Activated T-cell treated with anti-CD3 and anti-CD28 coated beads, Interleukin-2, amount 50 U/mL, for 48 hours (primary cell): ENCODE measurements around the gene MEIS3.
A peak's percentile ranks its signal among the peaks of the same experiment; 100 is the strongest.

Experiments
- DNase-seq, 2 experiments: peaks; one replicate each; pipeline ENCODE4 v3.0.0-alpha.2; 2020

Gene MEIS3

GRCh38 chr19:47435196-47435595 lies 15.9 kb upstream of the MEIS3 start:
- no peak for DNase-seq

- DNase-seq, result no peak
Observed at GRCh38 chr19:47434088-47434487, 14.8 kb upstream of the MEIS3 start.

DNA sequence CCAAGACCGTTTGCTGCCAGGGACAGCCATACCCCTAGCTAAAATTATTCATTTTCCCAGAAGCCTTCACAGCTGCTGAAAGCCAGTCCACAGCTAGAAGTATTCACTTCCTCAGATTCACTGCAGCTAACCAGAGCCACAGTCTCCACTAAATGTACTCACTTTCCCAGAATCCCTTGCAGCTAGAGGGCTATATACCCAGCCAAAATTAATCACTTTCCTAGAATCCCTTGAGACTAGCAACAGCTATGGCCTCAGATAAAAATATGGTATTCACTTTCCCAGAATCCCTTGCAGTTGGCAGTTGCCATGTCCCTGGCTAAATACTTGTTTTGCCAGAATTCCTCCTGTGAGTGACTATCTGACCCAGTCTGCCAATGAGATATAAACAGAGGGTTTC lies 13.8 kb upstream of the MEIS3 start:
- DNase-seq, result no peak

DNA sequence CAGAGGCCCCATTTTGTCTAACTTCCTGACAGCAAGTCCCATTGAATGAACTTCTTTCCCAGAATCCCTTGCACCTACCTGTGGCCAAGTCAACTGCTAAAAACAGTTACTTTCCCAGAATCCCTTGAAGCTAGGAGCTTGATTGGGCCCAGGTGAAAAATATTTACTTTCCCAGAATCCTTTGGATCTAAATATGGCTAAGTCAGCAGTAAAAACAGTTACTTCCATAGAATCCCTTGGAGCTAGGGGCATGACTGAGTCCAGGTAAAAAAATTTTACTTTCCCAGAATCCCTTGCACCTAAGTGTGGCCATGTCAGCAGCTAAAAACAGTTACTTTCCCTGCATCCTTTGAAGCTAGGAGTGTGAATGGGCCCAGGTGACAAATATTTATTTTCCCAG lies 13.2 kb upstream of the MEIS3 start:
- DNase-seq, result no peak

GRCh38 chr19:47432091-47432490 lies 12.8 kb upstream of the MEIS3 start:
- DNase-seq, result no peak

- peak in 1 of 2 experiments; percentile 59 for DNase-seq
Observed at GRCh38 chr19:47430041-47430802, 10.9 kb upstream of the MEIS3 start.

GRCh38 chr19:47429140-47429793 lies 9.9 kb upstream of the MEIS3 start:
- DNase-seq, result no peak

- DNase-seq, result peak; percentile 86 to 91
Observed at GRCh38 chr19:47428177-47428894, 9.0 kb upstream of the MEIS3 start.

- DNase-seq, result peak; percentile 81 to 85
Observed at GRCh38 chr19:47427241-47428176, 8.2 kb upstream of the MEIS3 start.

DNA sequence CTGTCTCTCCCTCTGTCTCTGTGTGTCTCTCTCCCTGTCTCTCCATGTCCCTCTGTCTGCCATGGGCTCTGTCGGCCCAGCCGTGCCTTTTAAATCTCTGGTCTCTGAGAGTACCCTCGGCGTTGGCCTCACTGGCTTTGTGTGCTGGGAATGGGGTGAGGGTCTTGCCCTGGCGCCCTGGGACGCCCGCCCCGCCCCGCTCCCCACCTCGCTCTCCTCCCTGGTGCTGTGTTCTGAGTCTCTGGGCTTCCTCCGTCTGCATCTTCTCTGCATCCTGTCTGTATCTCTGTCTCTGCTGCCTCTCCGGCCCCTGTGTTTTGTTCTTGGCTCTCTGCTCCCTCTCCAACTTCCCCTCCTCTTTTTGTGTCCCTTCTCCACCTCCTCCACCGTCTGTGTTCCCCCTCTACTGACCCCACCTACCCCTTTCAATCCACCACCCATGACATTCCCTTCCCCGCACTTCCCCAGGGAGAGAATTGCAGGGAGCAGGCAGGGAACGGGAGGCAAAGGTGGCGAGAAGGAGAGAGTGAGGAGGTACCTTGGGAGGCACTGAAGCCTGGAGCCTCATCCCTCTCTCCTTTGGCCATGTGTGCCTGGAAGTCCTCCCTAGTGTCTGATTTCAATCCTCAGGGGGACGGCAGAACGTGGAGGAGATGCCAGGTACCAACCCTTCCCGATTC lies 4.0 kb upstream of the MEIS3 start:
- no peak for DNase-seq

DNA sequence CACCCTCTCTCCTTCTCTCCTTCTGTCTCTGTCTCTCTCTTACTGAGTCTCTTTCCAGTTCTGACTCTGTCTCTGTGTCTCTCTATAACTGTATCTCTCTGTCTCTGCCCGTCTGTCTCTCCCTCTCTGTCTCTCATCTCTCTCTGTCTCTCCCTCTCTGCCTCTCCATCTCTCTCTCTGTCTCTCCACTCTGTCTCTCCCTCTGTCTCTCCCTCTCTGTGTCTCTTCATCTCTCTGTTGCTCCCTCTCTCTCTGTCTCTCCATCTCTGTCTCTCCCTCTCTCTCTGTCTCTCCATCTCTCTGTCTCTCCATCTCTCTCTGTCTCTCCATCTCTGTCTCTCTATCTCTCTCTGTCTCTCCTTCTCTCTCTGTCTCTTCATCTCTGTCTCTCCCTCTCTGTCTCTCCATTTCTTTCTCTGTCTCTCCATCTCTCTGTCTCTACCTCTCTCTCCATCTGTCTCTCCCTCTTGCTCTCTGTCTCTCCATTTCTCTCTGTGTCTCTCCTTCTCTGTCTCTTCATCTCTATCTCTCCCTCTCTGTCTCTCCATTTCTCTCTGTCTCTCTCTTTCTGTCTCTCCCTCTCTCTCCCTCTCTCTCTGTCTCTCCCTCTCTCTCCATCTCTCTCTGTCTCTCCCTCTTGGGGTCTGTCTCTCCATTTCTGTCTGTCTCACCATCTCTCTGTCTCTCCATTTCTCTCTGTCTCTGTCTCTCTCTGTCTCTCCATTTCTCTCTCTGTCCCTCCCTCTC lies 3.3 kb upstream of the MEIS3 start:
- DNase-seq, result no peak

DNA sequence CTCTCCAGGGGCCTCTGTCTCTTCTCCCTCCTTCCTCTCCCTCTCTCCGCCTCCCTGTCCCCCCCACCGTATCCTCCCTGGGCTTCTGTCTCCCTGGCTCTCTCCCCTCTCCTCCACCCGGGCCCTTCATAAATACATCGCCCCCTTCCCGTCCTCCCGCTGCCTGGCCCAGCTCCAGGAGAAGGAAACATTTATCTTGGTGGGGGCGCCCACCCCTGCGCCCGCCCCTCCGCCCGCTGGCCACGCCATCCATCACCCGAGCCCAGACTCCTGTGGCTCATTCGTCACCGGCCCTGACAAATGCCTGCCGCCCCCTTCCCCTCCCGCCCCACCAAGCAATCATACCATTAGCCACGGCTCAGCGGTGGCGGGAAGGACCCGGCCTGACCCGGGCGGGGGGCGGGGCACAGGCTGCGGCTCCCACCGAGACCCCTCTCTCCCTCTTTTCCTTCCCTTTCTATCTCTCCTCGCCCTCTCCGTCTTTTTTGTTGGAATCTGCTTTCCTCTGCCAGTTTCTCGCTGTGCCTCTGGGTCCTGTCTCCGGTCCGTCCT lies 2.6 kb upstream of the MEIS3 start:
- no peak for DNase-seq

DNA sequence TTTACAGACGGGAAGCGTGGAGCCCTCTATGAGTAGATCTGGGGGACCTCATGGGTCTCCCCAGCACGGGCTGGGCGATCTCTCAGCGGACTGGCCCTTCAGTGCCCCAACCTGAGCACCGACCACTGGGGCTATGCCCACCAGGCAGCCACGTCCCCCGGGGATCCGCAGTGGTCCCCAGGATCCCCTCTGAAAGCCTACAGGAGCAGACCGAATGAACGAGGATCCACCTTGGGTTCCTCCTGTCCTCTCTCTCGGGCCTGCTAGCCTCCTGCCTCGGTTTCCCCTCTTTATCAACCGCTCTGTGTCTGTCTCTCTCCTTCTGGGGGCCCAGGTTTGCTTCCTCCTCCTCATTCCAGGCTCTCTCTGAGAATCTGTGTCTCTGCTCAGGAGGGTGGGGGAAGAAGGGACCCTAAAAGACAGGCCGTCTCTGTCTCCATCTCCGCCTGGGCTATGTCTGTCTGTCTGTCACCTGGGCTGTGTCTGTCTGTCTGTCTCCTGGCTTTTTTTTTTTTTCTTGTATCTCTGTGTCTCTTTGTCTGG lies 2.0 kb upstream of the MEIS3 start:
- no peak for DNase-seq

GRCh38 chr19:47419789-47420188 lies 462 bp upstream of the MEIS3 start:
- DNase-seq, result no peak

- DNase-seq, result no peak
Observed at GRCh38 chr19:47418692-47419029, 666 bp downstream of the MEIS3 start.

- no peak for DNase-seq
Observed at GRCh38 chr19:47417746-47418691, 1.3 kb downstream of the MEIS3 start.

DNA sequence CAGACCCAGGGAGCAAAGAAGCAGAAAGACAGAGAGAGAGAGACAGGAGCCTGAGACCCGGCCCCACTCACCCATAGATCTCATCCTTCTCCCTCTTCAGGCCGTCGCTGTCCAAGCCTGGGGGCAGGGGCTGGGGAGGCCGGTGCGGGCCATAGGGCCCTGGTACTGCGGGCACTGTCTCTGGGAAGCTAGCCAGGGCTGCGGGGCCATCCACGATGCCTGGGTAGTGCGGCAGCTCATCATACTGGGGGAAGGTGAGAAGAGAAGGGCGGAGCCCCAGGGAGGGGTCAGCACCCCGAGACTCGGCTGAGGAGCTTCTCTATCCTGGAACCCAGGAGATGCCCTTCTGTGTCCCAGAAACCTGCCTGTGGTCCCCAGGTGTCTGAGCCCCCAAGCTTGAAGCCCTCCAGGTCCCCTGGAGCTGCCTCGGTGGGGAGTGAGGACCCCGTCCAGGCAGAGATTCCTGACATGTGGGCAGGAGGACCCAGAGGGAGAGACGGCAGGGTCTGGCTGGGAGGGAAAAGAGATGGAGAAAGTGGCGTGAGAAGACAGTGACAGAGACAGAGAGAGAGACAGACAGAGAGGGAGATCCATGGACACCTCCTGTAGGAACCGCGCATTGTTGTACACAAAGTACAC lies 2.1 kb downstream of the MEIS3 start:
- no peak for DNase-seq

DNA sequence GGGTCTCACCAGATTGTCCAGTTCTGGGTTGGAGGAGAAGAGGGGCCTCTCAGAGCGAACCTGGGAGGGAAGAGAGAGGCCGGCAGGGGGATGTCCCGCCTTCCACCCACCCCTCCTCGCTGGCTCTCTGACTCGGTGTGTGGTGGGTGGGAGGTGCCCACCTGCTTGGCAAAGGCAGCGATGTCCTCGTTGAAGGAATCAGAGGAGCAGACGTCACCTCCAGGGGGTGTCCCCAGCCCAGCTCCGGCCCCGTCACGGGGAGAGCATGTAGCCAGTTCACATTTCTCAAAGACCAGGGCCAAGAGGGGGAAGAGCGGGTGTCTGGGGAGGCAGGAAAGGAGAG lies 2.7 kb downstream of the MEIS3 start:
- DNase-seq, result no peak

DNA sequence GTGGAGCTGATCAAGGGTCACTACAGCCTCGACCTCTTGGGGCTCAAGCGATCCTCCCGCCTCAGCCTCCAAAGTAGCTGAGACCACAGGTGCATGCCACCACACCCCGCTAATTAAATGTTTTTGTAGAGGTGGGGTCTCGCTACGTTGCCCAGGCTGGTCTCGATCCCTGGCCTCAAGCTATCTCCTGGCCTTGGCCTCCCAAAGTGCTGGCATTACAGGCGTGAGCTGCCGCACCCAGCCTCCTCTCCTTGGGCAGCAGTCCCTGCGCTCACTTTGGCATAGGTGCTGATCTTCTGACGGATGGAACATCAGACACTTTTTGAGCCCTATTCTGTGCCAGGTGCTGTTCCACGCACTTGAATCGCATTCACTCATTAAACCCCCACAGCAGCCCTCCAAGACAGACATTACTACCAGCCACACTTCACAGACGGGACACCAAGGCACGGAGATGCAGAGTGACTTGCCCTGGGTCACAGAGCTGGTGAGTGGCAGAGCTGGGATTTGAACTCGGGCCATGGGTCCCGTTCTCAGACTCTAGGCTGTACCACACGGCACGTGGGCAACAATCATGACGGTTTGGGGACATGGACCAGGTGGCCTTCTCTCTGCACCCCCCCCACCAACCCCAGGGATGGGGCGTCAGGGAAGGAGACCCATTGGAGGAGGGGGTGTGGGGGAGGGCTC lies 3.2 kb downstream of the MEIS3 start:
- no peak for DNase-seq
